ENCODE results near the gene RPL41. TPM values are rescaled to one million over a fixed set of nuclear protein-coding genes. Genes with fewer than 3 reads are reported as not detected.

Gene RPL41
- total RNA-seq, 2 donors from 2014 or later = 4,305 to 4,379 TPM

- Mint-ChIP-seq H3K36me3 (ENCODE audit: low read depth) (peaks cover 55% of the 10 kb centered on the region), H3K27me3 (ENCODE audit: insufficient read depth) (no peaks in the 10 kb centered on the region)
These were observed 12.2 kb upstream of the RPL41 start, which contains the start of gene PA2G4 for GRCh38 chr12:56104109-56104814. Gene PA2G4, plus strand, starts transcription at chr12:56104559. Its CDS starts 179 bp downstream, at chr12:56104738.

GRCh38 chr12:56104815-56105608, 11.4 kb upstream of the RPL41 start:
- TF ChIP-seq CTCF (conservative IDR thresholded peaks at IDR 0.05) = no peak
- 1 to 2% methylated on average over 33 to 40 of the region's 40 CpGs for WGBS, 2 experiments (ENCODE audit: insufficient coverage in 1 of 2, insufficient read length in 1 of 2)
- Mint-ChIP-seq H3K27me3 (ENCODE audit: insufficient read depth) (no peaks in the 10 kb centered on the region), H3K27ac (peak overlapping the region; percentile 96), H3K36me3 (ENCODE audit: low read depth) (peaks cover 53% of the 10 kb centered on the region), H3K9me3 (no peaks in the 10 kb centered on the region), H3K4me1 (peaks cover 22% of the 10 kb centered on the region), H3K4me3 (peak overlapping the region; percentile 99)
- Histone ChIP-seq H3K4me1 (ENCODE audit: control insufficient read depth, insufficient read depth, low read length) (no peaks in the 10 kb centered on the region), H3K9me3 (ENCODE audit: control insufficient read depth, low read length) (no peaks in the 10 kb centered on the region), H3K36me3 (ENCODE audit: control insufficient read depth, insufficient read depth, low read length) (peaks cover 43% of the 10 kb centered on the region), H3K27me3 (ENCODE audit: control insufficient read depth, insufficient read depth, low read length, poor library complexity, severe bottlenecking) (no peaks in the 10 kb centered on the region), H3K4me3 (ENCODE audit: low read length) (peak overlapping the region; percentile 91), H3K27ac (ENCODE audit: low read depth, low read length) (peak overlapping the region; percentile 58), H3K9ac (ENCODE audit: extremely low read depth, low read length, poor library complexity, severe bottlenecking) (peak overlapping the region; percentile 84)
- DNase-seq = no peak

More at GRCh38 chr12:56104109-56104814, 12.2 kb upstream of the RPL41 start, which contains the start of gene PA2G4:
- Histone ChIP-seq H3K27me3 (ENCODE audit: control insufficient read depth, insufficient read depth, low read length, poor library complexity, severe bottlenecking) (no peaks in the 10 kb centered on the region), H3K36me3 (ENCODE audit: control insufficient read depth, insufficient read depth, low read length) (peaks cover 43% of the 10 kb centered on the region), H3K9me3 (ENCODE audit: control insufficient read depth, low read length) (no peaks in the 10 kb centered on the region), H3K4me3 (ENCODE audit: low read length) (peak within 1 kb of the TSS; percentile 91), H3K9ac (ENCODE audit: extremely low read depth, low read length, poor library complexity, severe bottlenecking) (peak within 1 kb of the TSS; percentile 84), H3K4me1 (ENCODE audit: control insufficient read depth, insufficient read depth, low read length) (no peaks in the 10 kb centered on the region), H3K27ac (ENCODE audit: low read depth, low read length) (peak within 1 kb of the TSS; percentile 58)
- H3K27ac Mint-ChIP-seq = peak within 1 kb of the TSS; percentile 98
- no peaks in the 10 kb centered on the region for H3K9me3 Mint-ChIP-seq
- peak within 1 kb of the TSS; percentile 99 for H3K4me3 Mint-ChIP-seq
- TF ChIP-seq CTCF (conservative IDR thresholded peaks at IDR 0.05) = no peak
- H3K4me1 Mint-ChIP-seq = peaks cover 22% of the 10 kb centered on the region
- DNase-seq = peak; percentile 100
- 0% methylated on average over 24 to 60 of the region's 60 CpGs for WGBS, 2 experiments (ENCODE audit: insufficient coverage in 1 of 2, insufficient read length in 1 of 2)

- no peak for DNase-seq
These were observed 10.9 kb upstream of the RPL41 start for GRCh38 chr12:56105609-56105902.

More at GRCh38 chr12:56105609-56105902, 10.9 kb upstream of the RPL41 start:
- Histone ChIP-seq H3K27ac (ENCODE audit: low read depth, low read length) (no peak overlapping the region), H3K27me3 (ENCODE audit: control insufficient read depth, insufficient read depth, low read length, poor library complexity, severe bottlenecking) (no peaks in the 10 kb centered on the region), H3K4me3 (ENCODE audit: low read length) (peak overlapping the region; percentile 91), H3K9me3 (ENCODE audit: control insufficient read depth, low read length) (no peaks in the 10 kb centered on the region), H3K4me1 (ENCODE audit: control insufficient read depth, insufficient read depth, low read length) (no peaks in the 10 kb centered on the region), H3K36me3 (ENCODE audit: control insufficient read depth, insufficient read depth, low read length) (peaks cover 45% of the 10 kb centered on the region), H3K9ac (ENCODE audit: extremely low read depth, low read length, poor library complexity, severe bottlenecking) (peak overlapping the region; percentile 84)
- Mint-ChIP-seq H3K9me3 (no peaks in the 10 kb centered on the region), H3K36me3 (ENCODE audit: low read depth) (peaks cover 56% of the 10 kb centered on the region), H3K4me1 (peaks cover 22% of the 10 kb centered on the region), H3K4me3 (peak overlapping the region; percentile 99), H3K27me3 (ENCODE audit: insufficient read depth) (no peaks in the 10 kb centered on the region), H3K27ac (peak overlapping the region; percentile 96)
- TF ChIP-seq CTCF (conservative IDR thresholded peaks at IDR 0.05) = no peak
- 43 to 52% methylated on average over 2 of the region's 2 CpGs for WGBS, 2 experiments (ENCODE audit: insufficient coverage in 1 of 2, insufficient read length in 1 of 2)
